ENCODE data around the gene CFAP92.

DNA sequence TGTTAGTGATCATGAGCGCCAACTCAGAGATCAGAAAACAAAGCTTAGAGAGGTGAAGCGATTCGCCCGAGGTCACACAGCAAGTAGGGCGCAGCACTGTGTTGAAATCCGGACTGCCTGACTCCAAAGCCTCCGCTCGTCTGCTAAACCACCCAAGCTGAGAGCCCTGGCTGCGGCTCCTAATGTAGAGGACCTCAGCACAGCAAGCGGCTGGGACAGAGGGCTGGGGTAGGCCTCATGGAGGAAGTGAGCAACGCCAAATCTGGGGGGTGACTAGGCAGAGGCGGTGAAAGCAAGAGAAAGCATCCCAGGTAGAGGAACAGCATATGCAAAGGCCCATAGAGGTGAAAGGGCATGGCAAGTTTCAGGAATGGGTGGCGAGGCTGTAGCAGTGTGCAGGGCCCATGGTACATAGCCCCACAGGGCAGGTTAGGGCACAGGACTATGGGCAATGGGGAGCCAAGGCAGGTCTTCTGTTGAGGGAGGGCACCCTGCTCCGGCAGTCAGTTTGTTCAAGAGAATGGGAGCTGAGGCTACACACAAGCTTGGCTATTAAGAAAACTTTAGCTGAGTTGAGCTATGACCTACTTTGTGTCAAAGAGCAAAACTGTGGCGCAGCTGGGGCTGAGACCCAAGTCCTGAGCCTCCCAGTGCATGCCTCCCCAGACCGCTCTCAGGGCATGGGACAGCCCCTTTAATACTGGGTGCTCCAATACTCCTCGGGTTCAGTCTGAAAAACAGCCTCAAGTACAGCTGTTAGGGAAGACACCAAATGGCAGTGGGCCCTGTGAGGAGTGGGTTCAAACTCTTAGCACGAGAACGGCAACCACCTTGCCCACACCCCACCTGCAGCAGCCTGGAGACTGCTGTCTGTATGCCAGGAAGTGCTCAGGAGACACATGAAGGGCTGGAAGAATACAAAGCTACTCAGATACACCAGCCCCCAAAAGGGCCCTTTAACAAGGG, 988 bp upstream of the CFAP92 start:
- TF ChIP-seq SUZ12 (IDR thresholded peaks at IDR 0.05; ENCODE audit: extremely low read depth, insufficient read depth, insufficient read length) (no peak), ZNF274 (IDR thresholded peaks at IDR 0.05; ENCODE audit: low read depth, low read length) (no peak)
